Lower leg skin (tissue), 4 donors: ENCODE measurements around the gene STUB1. TPM values are rescaled to one million over a fixed set of nuclear protein-coding genes. Genes with fewer than 3 reads are reported as not detected.

Experiments used
- DNase-seq, 2 donors: peaks; one replicate each; pipeline ENCODE4 v3.0.0-alpha.2; 2019; ENCODE audit warnings: low spot score in 2 of 2
- H3K4me3 ChIP-seq: fragments of 200-600 bp; sonication (generic); 2 replicates; pipeline ENCODE4 v1.5.1; 2017; ENCODE audit warnings: mild to moderate bottlenecking, low read depth; ENCODE audit not compliant: poor library complexity, severe bottlenecking
- POLR2A ChIP-seq, 2 donors: fragments of 450-650 bp; IDR thresholded peaks; one replicate each; pipeline ENCODE4 v1.6.1; 2016 to 2017; ENCODE audit warnings: antibody characterized with exemption in 2 of 2, mild to moderate bottlenecking in 1 of 2, moderate library complexity in 1 of 2
- WGBS, 2 donors: methylation state at CpG; one replicate each; pipeline ENCODE4 v1.1.5; 2018; 5-methylcytosine and 5-hydroxymethylcytosine counted together
- intact Hi-C: fragments of 100-400 bp; cut with DNase I; formaldehyde crosslinking; loops from one replicate; pipeline ENCODE4 v1.15.0; 2023; ENCODE audit warnings: low total_unique reads
- total RNA-seq, 4 donors: library from RNA; depleted of rRNA; stranded (reverse); fragments of >200 nt; gene quantifications; one replicate each; pipeline ENCODE4 v1.1.0, GENCODE V29; 2016
- TF ChIP-seq, protein P1 (sequence below), 3 donors: fragments of 450-650 bp; IDR thresholded peaks; one replicate each; pipeline ENCODE4 v1.5.1; 2016; ENCODE audit warnings: antibody characterized with exemption in 3 of 3, mild to moderate bottlenecking in 3 of 3, moderate library complexity in 2 of 3

STUB1 gene
- total RNA-seq, 4 donors from 2014 or later = 195 to 272 (median 198) TPM

GRCh38 chr16:725041-725376 lies 44.8 kb downstream of the STUB1 start:
- intact Hi-C loops = no loop called here
- no peak for TF ChIP-seq POLR2A (IDR thresholded peaks at IDR 0.05)
- TF ChIP-seq, protein P1, sequence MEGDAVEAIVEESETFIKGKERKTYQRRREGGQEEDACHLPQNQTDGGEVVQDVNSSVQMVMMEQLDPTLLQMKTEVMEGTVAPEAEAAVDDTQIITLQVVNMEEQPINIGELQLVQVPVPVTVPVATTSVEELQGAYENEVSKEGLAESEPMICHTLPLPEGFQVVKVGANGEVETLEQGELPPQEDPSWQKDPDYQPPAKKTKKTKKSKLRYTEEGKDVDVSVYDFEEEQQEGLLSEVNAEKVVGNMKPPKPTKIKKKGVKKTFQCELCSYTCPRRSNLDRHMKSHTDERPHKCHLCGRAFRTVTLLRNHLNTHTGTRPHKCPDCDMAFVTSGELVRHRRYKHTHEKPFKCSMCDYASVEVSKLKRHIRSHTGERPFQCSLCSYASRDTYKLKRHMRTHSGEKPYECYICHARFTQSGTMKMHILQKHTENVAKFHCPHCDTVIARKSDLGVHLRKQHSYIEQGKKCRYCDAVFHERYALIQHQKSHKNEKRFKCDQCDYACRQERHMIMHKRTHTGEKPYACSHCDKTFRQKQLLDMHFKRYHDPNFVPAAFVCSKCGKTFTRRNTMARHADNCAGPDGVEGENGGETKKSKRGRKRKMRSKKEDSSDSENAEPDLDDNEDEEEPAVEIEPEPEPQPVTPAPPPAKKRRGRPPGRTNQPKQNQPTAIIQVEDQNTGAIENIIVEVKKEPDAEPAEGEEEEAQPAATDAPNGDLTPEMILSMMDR (IDR thresholded peaks at IDR 0.05) = no peak
- no peak overlapping the region for H3K4me3 ChIP-seq
- 62 to 72% methylated on average over 7 of the region's 7 CpGs for WGBS, 2 donors
- DNase-seq = no peak

GRCh38 chr16:725463-726187 lies 45.4 kb downstream of the STUB1 start:
- 52 to 57% methylated on average over 13 to 14 of the region's 23 CpGs for WGBS, 2 donors
- TF ChIP-seq, protein P1 (IDR thresholded peaks at IDR 0.05) = no peak
- no peak overlapping the region for H3K4me3 ChIP-seq
- DNase-seq = no peak
- intact Hi-C loops = no loop called here

- intact Hi-C loops = no loop called here
- no peak overlapping the region for H3K4me3 ChIP-seq
- no peak for DNase-seq
- no peak for TF ChIP-seq POLR2A (IDR thresholded peaks at IDR 0.05)
- TF ChIP-seq, protein P1 (IDR thresholded peaks at IDR 0.05) = no peak
- 14% methylated on average over 2 of the region's 9 CpGs; no CpG with 5 or more reads in 1 of the 2 donors for WGBS, 2 donors
Observed at GRCh38 chr16:726188-726437, 45.9 kb downstream of the STUB1 start.

DNA sequence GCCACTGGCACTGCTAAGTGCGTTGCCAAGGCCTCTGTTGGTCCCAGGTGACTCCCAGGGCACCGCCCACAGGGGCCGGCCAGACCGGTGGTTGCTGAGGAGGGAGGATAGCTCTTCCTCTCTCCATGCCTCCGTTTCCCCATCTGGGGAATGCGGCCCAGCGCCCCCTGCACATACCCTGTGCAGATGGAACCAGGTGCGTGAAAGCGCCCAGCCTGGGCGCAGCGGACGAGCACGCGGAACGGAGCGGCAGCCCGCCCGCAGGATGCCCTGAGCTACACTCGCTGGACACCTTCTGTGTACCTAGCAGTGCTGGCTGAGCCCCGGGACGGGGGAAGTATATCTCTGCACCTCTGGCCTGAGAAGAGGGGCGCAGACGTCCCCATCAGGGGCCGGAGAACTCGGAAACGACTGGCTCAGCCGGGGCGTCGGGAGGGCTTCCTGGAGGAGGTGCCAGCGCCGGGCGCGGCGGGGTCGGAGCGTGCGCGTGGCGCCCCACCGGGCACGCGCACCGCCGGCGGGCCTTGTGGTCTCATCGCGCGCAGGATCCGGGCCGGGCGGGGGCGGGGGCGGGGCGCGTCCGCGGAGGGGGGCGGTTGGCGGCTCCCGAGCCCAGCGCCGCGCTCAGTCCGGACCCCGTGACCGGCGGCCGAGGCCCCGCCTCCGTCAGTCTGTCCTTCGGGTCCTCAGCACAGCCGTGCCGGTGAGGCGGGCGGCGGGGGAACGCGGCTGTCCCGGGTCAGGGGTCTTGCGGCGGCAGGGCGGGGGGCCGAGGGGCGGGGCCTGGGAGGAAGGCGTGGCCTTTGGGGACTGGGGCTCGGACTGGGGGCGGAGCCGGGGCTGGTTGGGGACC lies 46.5 kb downstream of the STUB1 start, which contains the start of the genes CCDC78 and HAGHL:
TSS of gene CCDC78 (minus strand) at position 6 of the 853 bp plus-strand sequence. CDS start 76 bp downstream, outside the sequence.
TSS of gene HAGHL (plus strand) at position 669 of the 853 bp plus-strand sequence. CDS start 404 bp downstream, outside the sequence.
- TF ChIP-seq POLR2A (IDR thresholded peaks at IDR 0.05) = no peak
- TF ChIP-seq, protein P1 (IDR thresholded peaks at IDR 0.05) = no peak
- WGBS, 2 donors = 3 to 4% methylated on average over 15 to 42 of the region's 88 CpGs
- peak in 1 of 2 donors; percentile 93 for DNase-seq
- intact Hi-C loops = no loop called here
- H3K4me3 ChIP-seq = peak within 1 kb of the TSS; percentile 18

GRCh38 chr16:727291-727977 lies 47.2 kb downstream of the STUB1 start:
- TF ChIP-seq POLR2A (IDR thresholded peaks at IDR 0.05) = no peak
- TF ChIP-seq, protein P1 (IDR thresholded peaks at IDR 0.05) = no peak
- WGBS, 2 donors = 0 to 1% methylated on average over 26 to 39 of the region's 61 CpGs
- peak overlapping the region; percentile 18 for H3K4me3 ChIP-seq
- DNase-seq = no peak
- intact Hi-C loops = no loop called here
